T-helper 1 cell (primary cell): ENCODE measurements around the gene FSHR.

Experiments
- DNase-seq, 5 donors: peaks; one replicate each; pipeline ENCODE4 v3.0.0-alpha.2; 2012 to 2020

The FSHR gene

DNA sequence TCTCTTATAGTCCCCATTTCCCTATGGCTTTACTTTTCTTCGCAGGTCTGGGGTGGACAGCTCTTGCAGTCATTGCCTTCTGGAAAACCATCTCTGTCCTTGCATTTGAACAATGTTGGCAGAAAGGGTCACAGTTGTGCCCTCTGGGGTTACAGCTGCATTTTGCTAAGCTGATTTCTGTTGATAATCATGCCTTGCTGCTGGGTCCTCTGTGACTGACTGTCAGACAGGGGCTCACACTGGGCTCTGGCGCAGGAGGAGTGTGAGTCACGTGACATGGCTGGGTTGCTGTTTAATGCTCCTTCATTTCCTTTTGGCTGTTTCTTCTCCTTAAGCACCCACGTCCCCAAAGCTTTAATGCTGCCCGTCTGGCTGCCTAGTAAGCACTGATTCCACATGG is 202.2 kb downstream of the FSHR start:
- no peak for DNase-seq

DNA sequence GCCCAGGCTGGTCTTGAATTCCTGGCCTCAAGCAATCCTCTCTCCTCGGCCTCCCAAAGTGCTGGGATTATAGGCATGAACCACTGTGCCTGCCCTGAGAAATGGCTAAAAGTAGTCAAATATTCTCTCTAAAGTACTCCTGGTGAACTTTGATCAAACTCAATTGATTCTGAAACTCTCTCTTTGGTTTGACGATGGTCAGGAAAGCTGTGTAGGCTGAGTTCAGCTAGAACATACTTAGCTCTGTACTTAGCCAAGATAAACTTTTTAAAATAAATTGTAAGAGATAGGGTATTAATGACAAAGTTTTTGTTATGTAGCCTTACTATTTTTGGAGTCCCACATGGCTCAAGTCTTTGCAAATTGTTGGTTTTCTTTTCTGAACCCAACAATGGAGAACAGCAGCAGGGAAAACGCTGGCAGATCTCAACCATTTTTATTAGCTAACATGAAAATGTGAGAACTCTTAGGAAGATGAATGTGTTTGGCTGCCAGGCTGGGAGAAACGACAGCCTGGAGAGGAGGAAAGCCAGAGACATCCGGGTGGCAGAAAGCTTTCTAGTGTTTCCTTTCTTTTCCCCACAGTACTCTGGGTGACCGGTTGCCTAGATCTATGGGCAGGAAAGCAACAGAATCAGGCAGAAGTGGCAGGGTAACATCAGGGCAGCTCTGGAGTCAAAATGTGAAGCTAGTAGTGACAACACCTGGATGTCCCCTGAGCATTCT is 205.8 kb downstream of the FSHR start:
- DNase-seq, result no peak

DNA sequence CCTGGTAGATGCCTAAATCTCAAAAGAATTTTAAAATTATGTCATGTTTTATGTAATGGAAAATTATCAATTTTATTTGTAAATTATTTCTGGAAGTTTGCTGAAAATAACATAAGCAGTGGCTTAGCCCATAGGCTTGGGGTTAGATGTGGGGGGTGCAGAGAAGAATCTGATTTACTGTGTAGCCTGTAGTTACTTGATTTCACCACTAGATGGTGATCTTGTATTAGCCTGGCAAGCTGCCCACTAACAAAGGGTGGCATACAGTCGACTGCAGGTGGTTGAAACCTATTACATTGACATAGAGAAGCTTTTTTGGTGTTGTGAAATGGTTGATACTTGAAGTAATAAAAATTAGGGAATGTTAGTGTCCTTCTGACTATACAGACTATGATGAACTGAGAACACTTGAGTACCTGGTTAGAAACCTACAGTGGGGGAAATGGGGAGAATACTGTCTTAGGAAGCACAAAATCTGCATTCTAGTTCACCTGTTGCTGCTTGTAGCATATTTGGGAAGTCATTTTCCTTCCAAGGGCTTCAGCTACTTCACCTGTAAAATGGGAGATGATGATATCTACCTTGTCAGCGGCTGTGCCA is 207.8 kb downstream of the FSHR start:
- peak in 2 of 5 donors; percentile 12 to 29 for DNase-seq

GRCh38 chr2:48944956-48945355 is 209.4 kb downstream of the FSHR start:
- no peak for DNase-seq

GRCh38 chr2:48943436-48943835 is 210.9 kb downstream of the FSHR start:
- no peak for DNase-seq

- no peak for DNase-seq
Measured at GRCh38 chr2:48941908-48942307, 212.4 kb downstream of the FSHR start.

GRCh38 chr2:48941456-48941855 is 212.9 kb downstream of the FSHR start:
- DNase-seq, result no peak

DNA sequence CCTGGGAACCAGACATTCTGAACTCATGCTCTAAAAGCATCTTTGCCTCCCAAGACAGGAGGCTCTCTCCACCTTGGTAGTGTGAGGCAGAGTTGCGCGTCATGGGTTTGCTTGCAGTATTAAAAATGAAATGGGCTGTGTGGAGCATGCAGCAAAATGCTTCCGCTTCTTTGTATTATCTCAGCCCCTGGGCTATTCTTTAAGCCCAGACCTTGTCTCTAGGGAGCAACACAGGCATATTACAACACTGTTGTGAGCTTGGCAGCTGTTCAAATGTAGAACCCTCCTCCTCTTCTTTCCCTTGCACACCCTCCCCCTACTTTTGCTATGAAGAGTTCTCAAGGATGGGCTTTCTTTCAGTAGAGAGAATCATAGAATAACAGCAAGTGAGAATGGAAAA is 213.7 kb downstream of the FSHR start:
- no peak for DNase-seq

- no peak for DNase-seq
Measured at GRCh38 chr2:48939232-48939631, 215.1 kb downstream of the FSHR start.

GRCh38 chr2:48938231-48938630 is 216.1 kb downstream of the FSHR start:
- DNase-seq, result no peak

DNA sequence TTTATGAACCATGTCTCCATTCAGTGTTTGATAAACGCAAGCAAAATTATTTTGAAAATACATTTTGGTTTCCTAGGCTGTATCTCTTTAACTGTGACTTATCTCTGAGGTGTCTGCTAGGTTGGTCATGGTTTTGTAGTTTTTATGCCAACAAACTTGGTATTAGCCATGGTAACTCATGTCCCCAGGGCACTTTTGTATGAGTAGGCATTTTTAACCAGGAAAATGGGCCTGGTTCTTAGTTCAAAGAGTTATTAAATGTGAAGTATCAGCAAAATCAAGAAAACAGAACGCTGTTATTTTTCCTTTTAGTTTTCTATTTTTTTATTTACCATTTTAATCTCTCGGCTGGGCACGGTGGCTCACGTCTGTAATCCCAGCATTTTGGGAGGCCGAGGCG is 219.5 kb downstream of the FSHR start:
- no peak for DNase-seq

DNA sequence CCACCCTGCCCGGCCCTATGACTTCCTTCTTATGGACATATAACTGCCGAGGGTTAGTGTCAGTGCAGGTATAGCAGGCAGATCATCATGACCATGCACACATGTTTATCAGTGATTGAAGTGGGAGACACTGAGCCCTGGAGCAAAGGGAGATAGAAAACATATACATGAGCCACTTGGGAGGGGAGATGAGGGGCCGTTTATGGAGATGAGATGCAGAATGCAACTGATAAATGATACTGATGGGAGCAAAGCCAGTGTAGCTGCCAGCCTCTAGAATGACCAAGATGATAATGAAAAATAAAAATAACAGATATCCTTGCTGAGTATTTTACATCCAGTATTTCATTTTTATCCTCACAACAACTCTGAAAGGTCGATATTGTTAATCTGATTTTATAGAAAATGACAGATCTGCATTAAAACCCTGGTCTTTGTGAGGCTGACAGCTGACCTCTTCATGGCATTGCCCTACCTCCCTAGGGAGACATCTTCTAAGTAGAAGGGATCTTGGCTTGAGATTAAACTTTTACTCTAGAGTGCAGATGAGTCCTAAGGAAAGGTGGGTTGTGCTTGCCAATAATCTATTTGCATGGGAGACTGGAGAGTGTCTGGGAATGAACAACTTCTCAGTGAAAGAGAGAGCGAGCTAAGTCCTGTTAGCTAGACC is 220.4 kb downstream of the FSHR start:
- no peak for DNase-seq

DNA sequence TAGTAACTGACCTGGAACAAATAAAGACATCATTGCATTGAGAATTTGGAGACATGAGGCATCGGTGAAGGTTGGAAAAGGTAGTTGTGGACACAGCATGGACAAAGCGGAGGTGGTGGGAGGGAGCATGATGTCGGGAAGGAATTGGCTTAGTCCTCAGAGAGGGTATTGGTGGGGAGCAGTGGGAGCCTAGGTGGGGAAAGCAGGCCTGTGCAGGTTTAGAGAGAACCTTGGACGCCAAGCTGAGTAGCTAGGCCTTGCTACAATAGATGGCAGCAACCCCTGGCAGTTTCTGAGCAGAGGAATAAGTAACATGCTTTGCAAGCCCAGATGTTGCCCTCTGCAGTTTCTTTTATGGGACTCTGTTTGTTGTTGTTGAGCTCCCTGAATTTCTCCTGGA is 221.6 kb downstream of the FSHR start:
- no peak for DNase-seq

DNA sequence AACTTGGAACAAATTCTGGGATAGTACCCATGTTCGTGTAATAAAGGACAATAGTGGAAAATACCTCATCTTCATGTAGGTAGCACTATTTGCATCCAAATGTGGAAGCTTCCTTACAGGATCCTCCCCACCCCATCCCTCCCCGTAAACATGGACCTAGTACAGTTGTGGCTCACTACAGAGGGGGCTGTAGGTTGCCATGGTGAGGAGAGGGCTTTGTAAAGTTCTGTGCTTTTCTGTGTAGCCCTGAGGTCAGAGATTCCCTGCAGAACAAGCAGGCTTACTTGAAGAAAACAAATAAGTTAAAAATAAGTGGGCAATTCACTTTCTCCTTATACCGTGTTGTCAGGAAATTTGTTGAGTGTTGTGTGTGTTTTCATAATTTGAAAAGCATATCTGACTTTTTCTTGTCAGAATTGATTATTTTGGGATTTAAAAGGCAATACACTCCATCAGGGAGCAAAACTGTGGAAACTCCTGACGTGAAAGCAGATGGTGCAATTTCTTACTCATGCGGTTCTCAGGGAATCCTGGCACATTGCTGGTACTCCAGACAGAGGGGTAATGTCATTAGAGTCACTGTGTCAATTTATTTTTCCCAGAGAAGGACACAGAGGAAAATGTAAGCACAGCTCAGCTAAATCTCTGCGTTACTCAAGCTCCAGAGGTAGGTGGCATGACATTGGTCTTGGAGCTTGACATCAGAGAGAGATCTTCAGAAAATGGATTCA is 224.6 kb downstream of the FSHR start:
- no peak for DNase-seq

DNA sequence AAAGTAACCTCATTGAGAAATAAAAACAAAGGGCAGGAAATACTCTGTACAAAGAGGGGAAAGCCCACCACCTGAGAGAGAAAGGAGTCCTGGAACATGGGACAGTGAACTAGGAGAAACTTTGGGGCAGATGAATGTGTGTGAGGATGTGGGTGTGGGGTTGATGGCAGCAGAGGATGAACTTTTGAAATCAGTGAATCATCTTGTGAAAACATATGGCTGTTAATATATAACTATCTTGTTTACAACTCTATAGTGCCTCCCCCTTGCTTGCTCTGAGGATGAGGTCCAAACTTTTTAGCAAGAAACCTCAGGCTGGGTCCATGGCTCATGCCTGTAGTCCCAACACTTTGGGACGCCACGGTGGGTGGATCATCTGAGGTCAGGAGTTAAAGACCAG is 227.0 kb downstream of the FSHR start:
- DNase-seq, result no peak

DNA sequence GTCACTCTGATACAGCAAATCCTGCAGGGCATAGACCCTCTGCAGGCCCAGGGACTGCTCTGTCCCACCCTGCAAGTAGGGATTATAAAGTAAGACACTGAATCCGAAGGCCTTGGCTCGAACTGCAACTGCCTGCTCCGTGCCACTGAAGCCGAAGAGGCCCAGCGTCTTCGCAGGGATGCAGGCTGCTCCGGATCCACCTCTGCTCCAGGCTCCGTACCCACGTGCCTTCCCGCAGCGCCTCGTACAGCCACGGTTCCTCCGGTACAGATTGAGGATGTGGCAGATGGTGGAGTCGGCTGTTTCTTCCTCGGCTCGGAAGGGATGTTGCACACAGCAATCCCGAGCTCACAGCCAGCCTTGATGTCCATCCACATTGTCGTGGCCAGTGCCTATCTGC is 238.4 kb downstream of the FSHR start:
- no peak for DNase-seq

- DNase-seq, result no peak
Measured at GRCh38 chr2:48915227-48915626, 239.1 kb downstream of the FSHR start.

- no peak for DNase-seq
Measured at GRCh38 chr2:48914477-48915089, 239.7 kb downstream of the FSHR start.
